ENCODE data around the gene MEGF9.

DNA sequence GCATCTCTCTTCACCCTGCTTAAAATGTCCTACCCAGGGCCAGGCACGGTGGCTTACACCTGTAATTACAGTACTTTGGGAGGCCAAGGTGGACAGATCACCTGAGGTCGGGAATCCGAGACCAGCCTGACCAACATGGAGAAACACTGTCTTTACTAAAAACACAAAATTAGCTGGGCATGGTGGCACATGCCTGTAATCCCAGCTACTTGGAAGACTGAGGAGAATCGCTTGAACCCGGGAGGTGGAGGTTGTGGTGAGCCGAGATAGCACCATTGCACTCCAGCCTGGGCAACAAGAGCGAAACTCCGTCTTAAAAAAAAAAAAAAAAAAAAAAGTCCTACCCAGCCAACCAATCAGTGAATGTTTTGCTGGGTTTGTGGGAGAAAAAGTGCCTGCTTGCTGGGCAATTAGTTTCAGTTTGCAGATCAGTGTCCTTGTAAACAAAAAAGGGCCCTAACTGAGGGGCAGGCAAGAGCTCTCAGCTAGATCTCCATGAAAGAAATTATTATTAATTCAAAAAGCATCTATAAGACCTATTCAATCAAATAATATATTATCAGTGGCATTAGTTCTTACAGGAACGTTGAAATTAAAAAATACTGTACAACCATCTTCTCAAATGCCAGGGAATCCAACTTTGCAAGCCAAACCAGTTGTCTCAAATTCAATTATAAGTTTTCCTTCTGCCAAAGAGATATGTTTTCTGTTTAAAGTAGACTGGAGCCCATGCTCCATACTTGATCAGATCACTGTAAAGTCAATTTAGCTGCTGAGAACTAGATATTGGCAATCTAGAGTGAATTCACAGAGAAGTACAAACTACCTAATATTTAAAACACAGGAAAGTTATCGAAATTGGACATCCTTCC is 3.9 kb downstream of the MEGF9 start:
- TF ChIP-seq CTCF (IDR thresholded peaks at IDR 0.05; ENCODE audit: poor library complexity) (no peak), EZH2 (IDR thresholded peaks at IDR 0.05; ENCODE audit: borderline replicate concordance) (no peak)
